Measurements from ENCODE around the gene NKAIN2.
"Not testable (repeated sequence)": the region's sequence is repeated elsewhere in the genome, so short reads cannot be mapped to it uniquely, and the experiment has no call there.

DNA sequence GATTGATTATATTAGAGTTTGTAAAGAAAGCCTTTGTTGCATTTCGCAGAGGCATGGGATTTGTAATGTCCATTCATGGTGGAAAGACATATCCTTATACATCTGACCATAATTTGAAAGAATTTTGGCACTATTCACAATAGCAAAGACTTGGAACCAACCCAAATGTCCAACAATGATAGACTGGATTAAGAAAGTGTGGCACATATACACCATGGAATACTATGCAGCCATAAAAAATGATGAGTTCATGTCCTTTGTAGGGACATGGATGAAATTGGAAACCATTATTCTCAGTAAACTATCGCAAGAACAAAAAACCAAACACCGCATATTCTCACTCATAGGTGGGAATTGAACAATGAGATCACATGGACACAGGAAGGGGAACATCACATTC, 119.7 kb downstream of the NKAIN2 start:
- TF ChIP-seq CTCF (conservative IDR thresholded peaks at IDR 0.05); ZFX (IDR thresholded peaks at IDR 0.05): not testable (repeated sequence)

All from C4-2B (cell line).